ENCODE measurements around the gene RAD1. TPM values are rescaled to one million over a fixed set of nuclear protein-coding genes. Genes with fewer than 3 reads are reported as not detected.

The RAD1 gene
- total and polyA plus RNA-seq, 2 donors (not counting 1 experiment from before 2014, with no cell fraction given): 46.9 to 123 TPM

- Histone ChIP-seq H3K27me3 (ENCODE audit: control insufficient read depth, insufficient read depth, low read length) (no peaks in the 10 kb centered on the region), H3K36me3 (ENCODE audit: control insufficient read depth, insufficient read depth, low read length) (no peaks in the 10 kb centered on the region), H4K20me1 (ENCODE audit: control insufficient read depth, extremely low read depth, insufficient read depth, low read length) (no peaks in the 10 kb centered on the region), H3K4me3 (replicated peaks in 1 of 4; ENCODE audit: control extremely low read depth in 1 of 4, insufficient read depth in 1 of 4, low read depth in 3 of 4, low read length in 4 of 4) (peak overlapping the region; percentile 77 to 98 (median 88)), H3K4me1 (ENCODE audit: control insufficient read depth, extremely low read depth, insufficient read depth, low read length) (peaks cover 2% of the 10 kb centered on the region), H3K27ac (ENCODE audit: insufficient read depth, low read length) (peak overlapping the region; percentile 93), H3K4me2 (ENCODE audit: extremely low read depth, insufficient read depth, low read length) (peak overlapping the region; percentile 82), H3K9ac (ENCODE audit: insufficient read depth, low read length) (no peak overlapping the region), H3K9me3 (ENCODE audit: control insufficient read depth, insufficient read depth, low read depth, low read length) (no peaks in the 10 kb centered on the region), H3K79me2 (ENCODE audit: control insufficient read depth, insufficient read depth, low read length) (peaks cover 48% of the 10 kb centered on the region), H2AFZ (ENCODE audit: low read length) (no peak overlapping the region)
- TF ChIP-seq CTCF (conservative IDR thresholded peaks at IDR 0.05 in 1 of 2, IDR thresholded peaks at IDR 0.05 in 1 of 2; ENCODE audit: low read depth in 1 of 2, low read length in 2 of 2) (no peak), EZH2 (IDR thresholded peaks at IDR 0.05; ENCODE audit: low read length, missing control alignments) (no peak)
- DNase-seq (ENCODE audit: low read depth in 2 of 2): peak in 1 of 2 donors; percentile 3
Measured at GRCh38 chr5:34930870-34931269, 15.6 kb upstream of the RAD1 start.

GRCh38 chr5:34930462-34930844 lies 15.1 kb upstream of the RAD1 start:
- H3K27me3 ChIP-seq (ENCODE audit: control insufficient read depth, insufficient read depth, low read length): no peaks in the 10 kb centered on the region
- peak overlapping the region; percentile 93 for H3K27ac ChIP-seq (ENCODE audit: insufficient read depth, low read length)
- H3K36me3 ChIP-seq (ENCODE audit: control insufficient read depth, insufficient read depth, low read length): peaks cover 2% of the 10 kb centered on the region
- no peaks in the 10 kb centered on the region for H4K20me1 ChIP-seq (ENCODE audit: control insufficient read depth, extremely low read depth, insufficient read depth, low read length)
- peaks cover 2% of the 10 kb centered on the region for H3K4me1 ChIP-seq (ENCODE audit: control insufficient read depth, extremely low read depth, insufficient read depth, low read length)
- peak overlapping the region; percentile 77 to 98 (median 88) for H3K4me3 ChIP-seq (replicated peaks in 1 of 4; ENCODE audit: control extremely low read depth in 1 of 4, insufficient read depth in 1 of 4, low read depth in 3 of 4, low read length in 4 of 4)
- H2AFZ ChIP-seq (ENCODE audit: low read length): peak overlapping the region; percentile 82
- DNase-seq (ENCODE audit: low read depth in 2 of 2): peak; percentile 51 to 54
- H3K4me2 ChIP-seq (ENCODE audit: extremely low read depth, insufficient read depth, low read length): peak overlapping the region; percentile 82
- H3K9me3 ChIP-seq (ENCODE audit: control insufficient read depth, insufficient read depth, low read depth, low read length): no peaks in the 10 kb centered on the region
- TF ChIP-seq EZH2 (IDR thresholded peaks at IDR 0.05; ENCODE audit: low read length, missing control alignments): no peak
- no peak for TF ChIP-seq CTCF (conservative IDR thresholded peaks at IDR 0.05 in 1 of 2, IDR thresholded peaks at IDR 0.05 in 1 of 2; ENCODE audit: low read depth in 1 of 2, low read length in 2 of 2)
- peak overlapping the region; percentile 82 for H3K9ac ChIP-seq (ENCODE audit: insufficient read depth, low read length)
- peaks cover 48% of the 10 kb centered on the region for H3K79me2 ChIP-seq (ENCODE audit: control insufficient read depth, insufficient read depth, low read length)

DNA sequence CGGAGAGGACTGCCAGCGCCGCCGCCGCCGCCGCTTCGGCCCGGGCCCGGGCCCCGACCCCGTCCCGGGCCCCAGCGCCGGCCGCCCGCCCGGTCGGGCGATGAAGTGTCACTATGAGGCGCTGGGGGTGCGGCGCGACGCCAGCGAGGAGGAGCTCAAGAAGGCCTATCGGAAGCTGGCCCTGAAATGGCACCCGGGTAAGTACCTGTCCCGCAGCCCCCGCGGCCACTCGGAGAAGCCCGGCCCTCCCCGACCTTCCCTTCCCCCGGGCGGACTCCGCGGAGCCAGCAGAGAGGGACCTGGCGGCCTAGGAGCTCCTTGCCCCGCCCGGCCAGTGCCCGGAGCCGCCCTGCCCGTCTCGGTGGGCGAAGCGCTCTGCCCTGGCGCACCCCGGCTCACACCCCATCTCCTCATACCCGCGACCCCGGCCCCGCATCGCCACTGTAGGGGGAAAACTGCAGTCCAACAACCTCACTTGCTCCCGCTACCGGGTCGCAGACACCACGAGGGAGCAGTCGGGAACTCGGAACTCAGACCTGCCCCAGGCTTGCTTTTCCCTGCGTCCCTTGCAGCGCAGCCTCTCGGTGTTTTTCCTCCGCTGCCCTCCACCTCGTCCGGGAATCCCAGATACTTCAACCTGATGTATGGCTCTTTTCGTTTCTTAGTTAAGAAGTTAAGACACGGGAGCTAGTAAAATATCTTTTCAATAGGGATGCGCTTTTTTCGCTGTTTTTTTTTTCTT lies 14.6 kb upstream of the RAD1 start:
- Histone ChIP-seq H2AFZ (ENCODE audit: low read length) (peak overlapping the region; percentile 82), H3K79me2 (ENCODE audit: control insufficient read depth, insufficient read depth, low read length) (peaks cover 45% of the 10 kb centered on the region), H3K9ac (ENCODE audit: insufficient read depth, low read length) (peak overlapping the region; percentile 82), H4K20me1 (ENCODE audit: control insufficient read depth, extremely low read depth, insufficient read depth, low read length) (no peaks in the 10 kb centered on the region), H3K36me3 (ENCODE audit: control insufficient read depth, insufficient read depth, low read length) (peaks cover 5% of the 10 kb centered on the region), H3K4me1 (ENCODE audit: control insufficient read depth, extremely low read depth, insufficient read depth, low read length) (peaks cover 2% of the 10 kb centered on the region), H3K4me2 (ENCODE audit: extremely low read depth, insufficient read depth, low read length) (peak overlapping the region; percentile 82), H3K4me3 (replicated peaks in 1 of 4; ENCODE audit: control extremely low read depth in 1 of 4, insufficient read depth in 1 of 4, low read depth in 3 of 4, low read length in 4 of 4) (peak overlapping the region; percentile 77 to 98 (median 88)), H3K9me3 (ENCODE audit: control insufficient read depth, insufficient read depth, low read depth, low read length) (no peaks in the 10 kb centered on the region), H3K27ac (ENCODE audit: insufficient read depth, low read length) (peak overlapping the region; percentile 93), H3K27me3 (ENCODE audit: control insufficient read depth, insufficient read depth, low read length) (no peaks in the 10 kb centered on the region)
- TF ChIP-seq CTCF (conservative IDR thresholded peaks at IDR 0.05 in 1 of 2, IDR thresholded peaks at IDR 0.05 in 1 of 2; ENCODE audit: low read depth in 1 of 2, low read length in 2 of 2): no peak
- no peak for TF ChIP-seq EZH2 (IDR thresholded peaks at IDR 0.05; ENCODE audit: low read length, missing control alignments)
- DNase-seq (ENCODE audit: low read depth in 2 of 2): peak; percentile 77 to 83

Data from fibroblast of lung (primary cell).